Brain microvascular endothelial cell (primary cell): Measurements from ENCODE around the gene FXYD4.

Source experiments
- DNase-seq: peaks from one replicate; pipeline ENCODE4 v3.0.0-alpha.2; 2020
- H3K27ac ChIP-seq: fragments of 250-450 bp; sonication (Bioruptor Pico); 2 replicates; pipeline ENCODE4 v1.5.1; 2020; ENCODE audit warnings: mild to moderate bottlenecking, moderate library complexity
- H3K27me3 ChIP-seq: fragments of 250-450 bp; sonication (Bioruptor Pico); replicated peaks from 2 replicates; pipeline ENCODE4 v1.5.1; 2020; ENCODE audit warnings: mild to moderate bottlenecking
- H3K36me3 ChIP-seq: fragments of 250-450 bp; sonication (Bioruptor Pico); replicated peaks from 2 replicates; pipeline ENCODE4 v1.5.1; 2020; ENCODE audit warnings: mild to moderate bottlenecking
- H3K4me3 ChIP-seq: 2 replicates; pipeline ENCODE4 v1.5.1; 2011; ENCODE audit warnings: low read depth, mild to moderate bottlenecking, control low read depth, low read length, moderate library complexity
- in situ Hi-C: cut with HindIII; loops from 2 replicates; pipeline ENCODE4 v1.10.0; 2017; ENCODE audit warnings: low sequenced_read_pairs, low pct_ligation_motif_present
- TF ChIP-seq, protein P1 (sequence below): IDR thresholded peaks from 2 replicates; pipeline ENCODE4 v1.5.1; 2011; ENCODE audit warnings: low read depth, mild to moderate bottlenecking, moderate library complexity, low read length, control low read depth, inconsistent platforms; ENCODE audit errors: missing control alignments

The FXYD4 gene

GRCh38 chr10:43348511-43349312, 22.7 kb upstream of the FXYD4 start:
- in situ Hi-C loops = no loop called here
- TF ChIP-seq, protein P1, sequence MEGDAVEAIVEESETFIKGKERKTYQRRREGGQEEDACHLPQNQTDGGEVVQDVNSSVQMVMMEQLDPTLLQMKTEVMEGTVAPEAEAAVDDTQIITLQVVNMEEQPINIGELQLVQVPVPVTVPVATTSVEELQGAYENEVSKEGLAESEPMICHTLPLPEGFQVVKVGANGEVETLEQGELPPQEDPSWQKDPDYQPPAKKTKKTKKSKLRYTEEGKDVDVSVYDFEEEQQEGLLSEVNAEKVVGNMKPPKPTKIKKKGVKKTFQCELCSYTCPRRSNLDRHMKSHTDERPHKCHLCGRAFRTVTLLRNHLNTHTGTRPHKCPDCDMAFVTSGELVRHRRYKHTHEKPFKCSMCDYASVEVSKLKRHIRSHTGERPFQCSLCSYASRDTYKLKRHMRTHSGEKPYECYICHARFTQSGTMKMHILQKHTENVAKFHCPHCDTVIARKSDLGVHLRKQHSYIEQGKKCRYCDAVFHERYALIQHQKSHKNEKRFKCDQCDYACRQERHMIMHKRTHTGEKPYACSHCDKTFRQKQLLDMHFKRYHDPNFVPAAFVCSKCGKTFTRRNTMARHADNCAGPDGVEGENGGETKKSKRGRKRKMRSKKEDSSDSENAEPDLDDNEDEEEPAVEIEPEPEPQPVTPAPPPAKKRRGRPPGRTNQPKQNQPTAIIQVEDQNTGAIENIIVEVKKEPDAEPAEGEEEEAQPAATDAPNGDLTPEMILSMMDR = peak; percentile 99
- Histone ChIP-seq H3K36me3 (no peaks in the 10 kb centered on the region), H3K27me3 (peaks cover 3% of the 10 kb centered on the region), H3K27ac (no peak overlapping the region), H3K4me3 (no peak overlapping the region)
- peak; percentile 75 for DNase-seq

DNA sequence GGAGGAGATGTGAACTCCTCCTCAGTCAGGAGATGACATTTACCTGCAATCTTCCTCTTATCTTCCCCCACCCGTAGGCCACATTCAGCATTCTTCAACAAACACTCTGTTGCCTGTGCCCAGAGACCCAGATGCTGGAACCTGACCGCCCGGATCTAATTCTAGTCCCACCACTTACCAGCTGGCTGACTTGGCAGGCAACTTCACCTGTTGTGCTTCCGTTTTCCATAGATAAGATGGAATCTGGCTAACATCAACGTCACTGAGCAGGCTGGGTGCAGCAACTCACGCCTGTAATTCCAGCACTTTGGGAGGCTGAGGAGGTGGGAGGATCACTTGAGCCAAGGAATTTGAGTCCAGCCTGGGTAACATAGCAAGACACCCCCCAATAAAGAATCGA, 21.3 kb upstream of the FXYD4 start:
- no peak for DNase-seq
- H3K27ac ChIP-seq = no peak overlapping the region
- peaks cover 3% of the 10 kb centered on the region for H3K27me3 ChIP-seq
- in situ Hi-C loops = no loop called here
- no peak overlapping the region for H3K4me3 ChIP-seq
- TF ChIP-seq, protein P1 = no peak
- H3K36me3 ChIP-seq = no peaks in the 10 kb centered on the region

DNA sequence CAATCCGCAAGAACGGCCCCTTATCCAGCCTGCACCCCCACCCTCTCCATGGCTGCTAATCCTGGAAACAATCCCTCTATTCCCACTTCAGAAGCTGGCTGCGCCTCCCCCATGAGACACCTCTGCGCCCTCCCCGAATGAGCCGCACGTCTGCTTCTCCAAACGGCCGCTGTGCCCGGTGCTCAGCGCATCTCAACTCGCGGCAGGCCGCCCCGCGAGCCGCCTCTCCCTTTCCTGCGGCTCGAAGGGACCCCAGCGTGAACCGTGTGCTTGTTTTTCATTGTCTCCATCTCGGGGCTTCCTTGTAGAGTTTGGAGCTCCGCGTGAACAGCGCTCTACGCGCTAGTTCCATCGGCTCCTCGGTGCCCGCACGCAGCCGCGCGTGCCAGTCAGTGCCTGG, 20.8 kb upstream of the FXYD4 start:
- Histone ChIP-seq H3K36me3 (no peaks in the 10 kb centered on the region), H3K4me3 (no peak overlapping the region), H3K27ac (no peak overlapping the region), H3K27me3 (peaks cover 3% of the 10 kb centered on the region)
- in situ Hi-C loops = no loop called here
- TF ChIP-seq, protein P1 = no peak
- DNase-seq = no peak

GRCh38 chr10:43351301-43351700, 20.1 kb upstream of the FXYD4 start:
- H3K4me3 ChIP-seq = no peak overlapping the region
- in situ Hi-C loops = no loop called here
- no peak overlapping the region for H3K27ac ChIP-seq
- peaks cover 3% of the 10 kb centered on the region for H3K27me3 ChIP-seq
- TF ChIP-seq, protein P1 = no peak
- no peak for DNase-seq
- H3K36me3 ChIP-seq = no peaks in the 10 kb centered on the region

DNA sequence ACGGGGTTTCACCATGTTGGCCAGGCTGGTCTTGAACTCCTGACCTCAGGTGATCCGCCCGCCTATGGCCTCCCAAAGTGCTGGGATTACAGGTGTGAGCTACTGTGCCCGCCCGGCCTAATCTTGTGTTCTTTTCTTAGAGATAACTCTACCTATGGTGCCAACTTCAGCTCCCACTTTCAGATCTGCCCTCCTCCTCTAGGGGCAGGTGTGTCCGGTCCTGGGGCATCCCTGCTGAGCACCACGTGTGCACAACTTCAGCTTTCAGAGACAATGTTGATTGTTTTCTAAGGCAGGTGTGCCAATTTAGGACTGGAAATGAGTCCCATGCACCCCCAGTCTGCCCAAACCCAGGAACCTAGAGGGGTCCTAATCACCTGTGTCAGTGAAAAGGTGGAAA, 18.5 kb upstream of the FXYD4 start:
- no peak overlapping the region for H3K27ac ChIP-seq
- peaks cover 3% of the 10 kb centered on the region for H3K27me3 ChIP-seq
- in situ Hi-C loops = no loop called here

More for the DNA sequence above, 18.5 kb upstream of the FXYD4 start:
- Histone ChIP-seq H3K36me3 (no peaks in the 10 kb centered on the region), H3K4me3 (no peak overlapping the region)
- TF ChIP-seq, protein P1 = no peak
- no peak for DNase-seq
